GM12801 (cell line): ENCODE results near the gene ENPP7.

Experiments
- CTCF ChIP-seq: IDR thresholded peaks from one replicate; pipeline ENCODE4 v1.5.1; 2011; ENCODE audit warnings: control low read depth; ENCODE audit not compliant: insufficient read length; ENCODE audit errors: extremely low read depth

Gene ENPP7

DNA sequence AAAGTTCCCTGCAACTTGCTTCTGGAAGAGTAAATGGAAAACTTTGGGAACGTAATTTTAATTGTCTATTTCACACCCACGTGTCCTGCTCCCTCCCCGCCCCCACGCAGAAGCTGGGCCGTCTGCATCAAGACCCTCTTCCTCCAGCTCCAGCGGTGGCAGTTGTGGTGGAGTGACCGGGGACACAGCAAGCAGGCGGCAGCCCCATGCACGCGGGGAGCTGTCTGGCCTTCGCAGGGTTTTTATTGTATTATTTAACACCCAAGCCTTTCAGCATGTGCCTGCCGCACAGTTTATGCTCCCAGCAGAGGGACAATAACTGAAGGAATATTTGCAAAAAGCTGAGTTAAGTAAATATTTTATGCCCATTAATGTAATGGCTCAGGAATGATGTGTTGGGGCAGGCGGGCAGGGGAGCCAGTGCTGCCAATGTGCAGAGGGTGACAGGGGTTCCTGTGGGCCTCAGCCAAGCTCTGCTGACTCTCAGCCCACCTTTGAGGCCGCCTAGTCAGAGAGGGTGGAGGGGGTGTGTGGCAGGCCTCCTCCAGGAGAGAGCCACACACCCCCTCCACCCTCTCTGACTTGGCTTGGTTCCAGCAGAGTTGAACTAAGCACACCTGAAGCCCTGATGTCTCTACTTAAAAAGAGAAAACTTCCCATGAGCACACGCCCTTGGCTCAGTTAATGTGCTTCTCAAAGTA, 32.4 kb upstream of the ENPP7 start:
- no peak for TF ChIP-seq CTCF

DNA sequence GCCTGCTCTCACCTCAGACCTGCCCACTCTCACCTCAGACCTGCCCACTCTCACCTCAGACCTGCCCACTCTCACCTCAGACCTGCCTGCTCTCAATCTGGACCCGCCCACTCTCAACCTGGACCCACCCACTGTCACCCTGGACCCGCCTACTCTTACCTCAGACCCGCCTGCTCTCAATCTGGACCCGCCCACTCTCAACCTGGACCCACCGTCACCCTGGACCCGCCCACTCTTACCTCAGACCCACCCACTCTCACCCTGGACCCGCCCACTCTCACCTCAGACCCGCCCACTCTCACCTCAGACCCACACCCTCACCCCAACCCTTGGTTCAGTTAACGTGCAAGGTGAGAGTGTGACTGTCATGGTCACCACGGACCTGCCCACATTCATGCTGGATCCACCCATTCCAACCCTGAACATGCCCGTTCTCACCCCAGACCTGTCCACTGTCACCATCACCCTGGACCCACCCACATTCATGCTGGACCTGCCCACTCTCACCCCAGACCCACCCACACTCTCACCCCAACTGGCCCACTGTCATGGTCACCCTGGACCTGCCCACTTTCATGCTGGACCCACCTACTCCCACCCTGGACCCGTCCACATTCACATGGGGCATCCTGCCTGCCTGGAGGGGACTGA, 31.2 kb upstream of the ENPP7 start:
- no peak for TF ChIP-seq CTCF

DNA sequence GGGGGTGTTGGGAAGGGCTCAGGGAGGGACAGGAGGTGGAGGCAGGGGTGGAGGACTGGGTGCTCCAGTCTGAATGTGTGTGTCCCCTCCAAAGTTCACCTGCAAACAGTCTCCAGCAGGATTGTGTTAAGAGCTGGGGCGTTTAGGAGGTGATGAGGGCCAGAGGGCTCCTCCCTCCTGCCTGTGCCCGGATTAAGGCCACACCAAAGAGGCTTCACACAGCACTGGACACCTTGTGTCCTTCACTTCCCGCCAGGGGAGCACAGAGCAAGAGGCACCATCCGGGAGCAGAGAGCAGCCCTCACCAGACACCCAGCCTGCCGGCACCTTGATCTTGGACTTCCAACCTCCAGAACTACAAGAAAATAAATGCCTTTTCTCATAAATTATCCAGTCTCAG, 30.2 kb upstream of the ENPP7 start:
- TF ChIP-seq CTCF, result no peak

DNA sequence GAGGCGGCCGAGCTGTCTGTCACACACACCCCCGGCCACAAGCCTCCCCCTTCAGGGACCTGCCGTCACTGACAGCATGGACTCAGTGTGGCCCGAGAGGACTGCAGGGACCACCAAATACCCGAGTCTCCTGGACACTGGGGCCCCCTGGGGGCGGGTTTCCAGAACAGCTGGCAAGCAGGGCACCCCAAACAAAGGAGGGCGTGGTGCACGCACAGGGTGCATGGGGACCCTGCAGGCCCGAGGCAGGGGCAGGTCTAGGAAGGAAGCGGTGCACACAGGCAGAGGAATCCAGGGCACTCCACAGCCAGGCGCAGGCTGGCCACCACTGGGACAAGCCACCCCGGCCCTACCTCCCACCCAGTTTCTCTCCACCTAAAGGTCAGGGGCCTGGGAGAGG, 28.7 kb upstream of the ENPP7 start:
- TF ChIP-seq CTCF, result no peak

DNA sequence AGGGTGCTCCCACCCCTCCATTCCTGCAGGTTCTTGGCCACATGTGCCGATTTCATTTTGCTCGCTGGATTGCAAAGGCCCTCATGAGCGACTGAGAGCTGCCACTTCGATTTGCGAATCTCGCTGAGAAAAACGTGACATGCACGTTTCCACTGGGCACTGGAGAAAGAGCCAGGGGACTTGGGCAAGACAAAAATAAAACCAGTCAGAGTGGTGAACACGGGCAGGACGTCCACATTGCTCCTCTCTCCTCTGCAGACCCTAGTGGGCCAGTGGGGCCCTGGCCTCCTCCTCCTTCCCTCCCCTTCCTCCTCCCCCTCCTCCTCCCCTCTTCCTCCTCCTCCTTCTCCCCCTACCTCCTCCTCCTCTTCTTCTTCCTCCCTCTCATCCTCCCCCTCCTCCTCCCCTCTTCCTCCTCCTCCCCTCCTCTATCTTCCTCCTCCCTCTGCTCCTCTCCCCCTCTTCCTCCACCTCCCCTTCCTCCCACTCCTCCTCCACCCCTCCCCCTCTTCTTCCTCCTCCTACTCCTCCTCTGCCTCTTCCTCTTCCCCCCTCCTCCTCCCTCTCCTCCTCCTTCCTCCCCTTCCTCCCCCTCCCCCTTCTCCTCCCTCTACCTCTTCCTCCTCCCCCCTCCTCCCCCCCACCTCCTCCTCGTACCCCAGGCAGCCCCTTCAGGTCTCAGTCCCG, 28.1 kb upstream of the ENPP7 start:
- TF ChIP-seq CTCF, result no peak

DNA sequence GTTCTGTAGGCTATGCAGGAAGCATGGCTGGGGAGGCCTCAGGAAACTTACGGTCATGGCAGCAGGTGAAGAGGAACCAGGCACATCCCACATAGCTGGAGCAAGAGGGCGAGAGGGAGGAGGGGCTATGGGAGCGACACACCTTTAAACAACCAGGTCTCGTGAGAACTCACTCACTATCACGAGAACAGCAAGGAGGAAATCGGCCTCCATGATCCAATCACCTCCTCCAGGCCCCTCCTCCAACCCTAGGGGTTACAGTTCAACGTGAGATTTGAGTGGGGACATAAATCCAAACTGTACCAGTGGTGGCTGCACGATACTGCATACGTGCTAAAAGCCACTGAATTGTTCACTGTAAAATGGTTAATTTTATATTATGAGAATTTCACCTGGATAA, 26.1 kb upstream of the ENPP7 start:
- no peak for TF ChIP-seq CTCF

DNA sequence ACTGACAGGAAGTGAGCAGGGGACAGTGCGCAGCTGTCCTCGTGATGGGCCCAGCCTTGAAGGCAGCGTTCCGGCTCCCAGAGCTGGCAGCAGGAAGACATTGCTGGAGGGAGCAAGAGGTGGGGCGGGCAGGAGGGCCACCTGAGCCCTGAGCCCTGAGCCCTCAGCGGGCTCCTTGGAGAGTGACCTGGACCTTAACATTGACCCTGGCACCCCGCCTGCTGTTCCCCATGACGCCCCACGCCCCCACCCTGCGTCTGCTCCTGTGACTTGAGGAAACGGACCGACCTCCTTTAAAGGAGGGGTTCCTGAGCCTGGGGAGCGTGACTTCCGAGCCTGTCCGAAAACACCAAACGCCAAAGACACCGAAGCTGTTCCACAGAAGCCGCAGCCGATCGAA, 25.1 kb upstream of the ENPP7 start:
- no peak for TF ChIP-seq CTCF
